K562 (cell line): Measurements from ENCODE around the gene TSPAN16. TPM values are rescaled to one million over a fixed set of nuclear protein-coding genes. Genes with fewer than 3 reads are reported as not detected.
A peak's percentile ranks its signal among the peaks of the same experiment; 100 is the strongest.

Experiments
- CAMTA2 ChIP-seq: fragments of 250-450 bp; sonication (Bioruptor Pico); conservative IDR thresholded peaks from 2 replicates; pipeline ENCODE4 v1.5.1; 2022
- CBX3 ChIP-seq, 2 experiments: IDR thresholded peaks; 1 replicate in 1 of 2; 2 replicates in 1 of 2; pipeline ENCODE4 v1.6.1; 2012; ENCODE audit warnings: inconsistent platforms in 2 of 2, low read length in 2 of 2, borderline replicate concordance in 1 of 2, control low read depth in 1 of 2
- ELF1 ChIP-seq: fragments of 200-800 bp; sonication (Bioruptor generic); IDR thresholded peaks from 2 replicates; pipeline ENCODE4 v1.6.1; 2016; ENCODE audit warnings: missing genetic modification characterization, missing compliant biosample characterization
- EWSR1 ChIP-seq: fragments of 450-650 bp; IDR thresholded peaks from 2 replicates; pipeline ENCODE4 v1.6.1; 2018; ENCODE audit warnings: borderline replicate concordance, mild to moderate bottlenecking, low read depth, moderate library complexity; ENCODE audit not compliant: partially characterized antibody
- GTF2F1 ChIP-seq: IDR thresholded peaks from 2 replicates; pipeline ENCODE4 v1.6.1; 2011; ENCODE audit warnings: low read depth, low read length, improper control_type of control experiment
- MTA1 ChIP-seq: fragments of 450-650 bp; IDR thresholded peaks from 2 replicates; pipeline ENCODE4 v1.6.1; 2017; ENCODE audit warnings: borderline replicate concordance
- MTA2 ChIP-seq: fragments of 450-650 bp; IDR thresholded peaks from 2 replicates; pipeline ENCODE4 v1.6.1; 2016; ENCODE audit warnings: low read depth
- NCOA2 ChIP-seq, 2 experiments: fragments of 450-650 bp; IDR thresholded peaks; 2 replicates each; pipeline ENCODE4 v1.6.1; 2018; ENCODE audit warnings: mild to moderate bottlenecking in 2 of 2, moderate library complexity in 1 of 2; ENCODE audit not compliant: partially characterized antibody in 2 of 2
- POU5F1 ChIP-seq: fragments of 150-350 bp; IDR thresholded peaks from 2 replicates; pipeline ENCODE4 v1.6.1; 2014; ENCODE audit warnings: borderline replicate concordance, low read length, low read depth, mild to moderate bottlenecking; ENCODE audit not compliant: partially characterized antibody
- SMARCC2 ChIP-seq: fragments of 450-650 bp; IDR thresholded peaks from 2 replicates; pipeline ENCODE4 v1.6.1; 2017; ENCODE audit warnings: antibody characterized with exemption, moderate library complexity, mild to moderate bottlenecking, low read depth
- SREBF1 ChIP-seq: fragments of 150-350 bp; IDR thresholded peaks from 2 replicates; pipeline ENCODE4 v1.6.1; 2014; ENCODE audit warnings: antibody characterized with exemption, low read depth, low read length, borderline replicate concordance
- TCFL5 ChIP-seq: fragments of 250-450 bp; sonication (Bioruptor Pico); conservative IDR thresholded peaks from 2 replicates; pipeline ENCODE4 v1.6.1; 2021; ENCODE audit warnings: mild to moderate bottlenecking, moderate library complexity, matching md5 sums
- ZBED1 ChIP-seq: IDR thresholded peaks from 2 replicates; pipeline ENCODE4 v1.6.1; 2014
- ZBTB5 ChIP-seq: fragments of 450-650 bp; IDR thresholded peaks from 2 replicates; pipeline ENCODE4 v1.6.1; 2017; ENCODE audit warnings: antibody characterized with exemption
- ZNF239 ChIP-seq: fragments of 250-450 bp; sonication (Bioruptor Pico); IDR thresholded peaks from 2 replicates; pipeline ENCODE4 v1.4.0; 2020; ENCODE audit warnings: mild to moderate bottlenecking
- ZNF408 ChIP-seq: fragments of 250-450 bp; sonication (Bioruptor Pico); IDR thresholded peaks from 2 replicates; pipeline ENCODE4 v1.4.0; 2020; ENCODE audit warnings: low read depth, mild to moderate bottlenecking, moderate library complexity
- ZNF444 ChIP-seq: fragments of 250-450 bp; sonication (Bioruptor Pico); IDR thresholded peaks from 2 replicates; pipeline ENCODE4 v1.4.0; 2020; ENCODE audit warnings: mild to moderate bottlenecking, moderate library complexity
- ZNF609 ChIP-seq: sonication (generic); formaldehyde crosslinking; IDR thresholded peaks from 2 replicates; pipeline ENCODE4 v1.8.1; 2023; ENCODE audit warnings: missing genetic modification reagents, mild to moderate bottlenecking, borderline replicate concordance
- ZNF77 ChIP-seq: fragments of 250-450 bp; sonication (Bioruptor Pico); IDR thresholded peaks from 2 replicates; pipeline ENCODE4 v1.5.0; 2020
- polyA plus RNA-seq, 8 experiments: library from polyadenylated mRNA; depleted of rRNA in 4 of 8; stranded (reverse) in 5 of 8; unstranded in 3 of 8; fragments of >200 nt; fragmentation: Nextera tagmentation in 2 of 8; fragmentation: Illumina TruSeq in 1 of 8; extraction: Ambion mirVana in 2 of 8; extraction: Trizol in 1 of 8; gene quantifications; 2 replicates each; pipeline versions ENCODE4 v1.2.1 to v1.2.3, GENCODE V29; 2011 to 2014; ENCODE audit warnings: inconsistent platforms in 1 of 8, missing spikeins in 1 of 8
- total RNA-seq, 7 experiments: library from RNA; depleted of rRNA in 6 of 7; stranded (reverse); fragments of >200 nt in 6 of 7; fragmentation: Illumina TruSeq in 2 of 7; extraction: Trizol in 2 of 7; gene quantifications; 2 replicates each; pipeline versions ENCODE4 v1.2.1 to v1.2.3, GENCODE V29; 2011 to 2021; ENCODE audit warnings: low replicate concordance in 1 of 7
- TF ChIP-seq, protein P1 (sequence below): fragments of 250-450 bp; sonication (Bioruptor Pico); IDR thresholded peaks from 2 replicates; pipeline ENCODE4 v1.4.0; 2020; ENCODE audit warnings: mild to moderate bottlenecking, moderate library complexity
- TF ChIP-seq, protein P2 (sequence below): fragments of 450-650 bp; IDR thresholded peaks from 2 replicates; pipeline ENCODE4 v1.6.1; 2017; ENCODE audit warnings: mild to moderate bottlenecking, moderate library complexity

TSPAN16 gene
- total and polyA plus RNA-seq, 9 of the 15 experiments (the other 6 are each of a cell fraction or from before 2014, with no cell fraction given): not detected

DNA sequence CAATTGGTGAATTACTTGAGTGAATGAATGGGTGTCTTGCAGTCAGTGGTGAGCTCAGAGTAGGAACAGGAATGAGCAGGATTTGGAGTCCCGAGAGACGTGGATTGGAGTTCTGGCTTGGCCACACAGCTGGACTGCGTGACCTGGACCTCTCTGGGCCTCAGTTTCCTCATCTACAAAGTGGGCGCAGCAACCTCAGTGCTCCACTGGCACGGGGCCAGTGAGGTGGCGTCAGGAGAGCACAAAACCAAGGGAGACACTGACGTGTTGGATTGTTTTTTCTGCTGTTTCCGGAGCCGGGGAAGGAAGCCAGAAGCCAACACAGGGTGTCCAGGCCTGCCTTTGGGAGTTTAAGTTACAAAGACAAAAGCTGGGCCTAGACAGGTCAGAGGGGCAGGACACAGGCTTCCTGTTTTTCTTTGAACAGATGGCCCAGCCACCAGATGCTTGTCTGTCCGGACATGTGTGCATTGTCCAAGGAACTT lies 27.1 kb upstream of the TSPAN16 start (continued):
- TF ChIP-seq ZNF609 (CRISPR knock-in tag) (no peak), MTA2 (peak; percentile 52; the same call in 1 of the 2 replicates), ZNF444 (CRISPR knock-in tag) (no peak), ZNF408 (CRISPR knock-in tag) (no peak), POU5F1 (no peak), CAMTA2 (no peak), ZBED1 (no peak), ZNF77 (CRISPR knock-in tag) (no peak), SREBF1 (no peak), TCFL5 (CRISPR knock-in tag) (no peak), EWSR1 (no peak), MTA1 (no peak), CBX3 (IDR thresholded peaks at IDR 0.05; ENCODE audit: borderline replicate concordance in 1 of 2, low read length in 2 of 2) (no peak), GTF2F1 (no peak), ELF1 (tag) (no peak), ZNF239 (CRISPR knock-in tag) (no peak), SMARCC2 (no peak), ZBTB5 (no peak), NCOA2 (IDR thresholded peaks at IDR 0.05; ENCODE audit: partially characterized antibody in 2 of 2) (no peak)
- TF ChIP-seq, protein P1, sequence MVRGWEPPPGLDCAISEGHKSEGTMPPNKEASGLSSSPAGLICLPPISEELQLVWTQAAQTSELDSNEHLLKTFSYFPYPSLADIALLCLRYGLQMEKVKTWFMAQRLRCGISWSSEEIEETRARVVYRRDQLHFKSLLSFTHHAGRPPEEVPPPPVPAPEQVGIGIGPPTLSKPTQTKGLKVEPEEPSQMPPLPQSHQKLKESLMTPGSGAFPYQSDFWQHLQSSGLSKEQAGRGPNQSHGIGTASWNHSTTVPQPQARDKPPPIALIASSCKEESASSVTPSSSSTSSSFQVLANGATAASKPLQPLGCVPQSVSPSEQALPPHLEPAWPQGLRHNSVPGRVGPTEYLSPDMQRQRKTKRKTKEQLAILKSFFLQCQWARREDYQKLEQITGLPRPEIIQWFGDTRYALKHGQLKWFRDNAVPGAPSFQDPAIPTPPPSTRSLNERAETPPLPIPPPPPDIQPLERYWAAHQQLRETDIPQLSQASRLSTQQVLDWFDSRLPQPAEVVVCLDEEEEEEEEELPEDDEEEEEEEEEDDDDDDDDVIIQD (CRISPR knock-in tag): no peak
- TF ChIP-seq, protein P2, sequence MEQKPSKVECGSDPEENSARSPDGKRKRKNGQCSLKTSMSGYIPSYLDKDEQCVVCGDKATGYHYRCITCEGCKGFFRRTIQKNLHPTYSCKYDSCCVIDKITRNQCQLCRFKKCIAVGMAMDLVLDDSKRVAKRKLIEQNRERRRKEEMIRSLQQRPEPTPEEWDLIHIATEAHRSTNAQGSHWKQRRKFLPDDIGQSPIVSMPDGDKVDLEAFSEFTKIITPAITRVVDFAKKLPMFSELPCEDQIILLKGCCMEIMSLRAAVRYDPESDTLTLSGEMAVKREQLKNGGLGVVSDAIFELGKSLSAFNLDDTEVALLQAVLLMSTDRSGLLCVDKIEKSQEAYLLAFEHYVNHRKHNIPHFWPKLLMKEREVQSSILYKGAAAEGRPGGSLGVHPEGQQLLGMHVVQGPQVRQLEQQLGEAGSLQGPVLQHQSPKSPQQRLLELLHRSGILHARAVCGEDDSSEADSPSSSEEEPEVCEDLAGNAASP: no peak
